Measurements from ENCODE around the gene TMEM131.
"Not testable (repeated sequence)": the region's sequence is repeated elsewhere in the genome, so short reads cannot be mapped to it uniquely, and the experiment has no call there.

TMEM131 gene

DNA sequence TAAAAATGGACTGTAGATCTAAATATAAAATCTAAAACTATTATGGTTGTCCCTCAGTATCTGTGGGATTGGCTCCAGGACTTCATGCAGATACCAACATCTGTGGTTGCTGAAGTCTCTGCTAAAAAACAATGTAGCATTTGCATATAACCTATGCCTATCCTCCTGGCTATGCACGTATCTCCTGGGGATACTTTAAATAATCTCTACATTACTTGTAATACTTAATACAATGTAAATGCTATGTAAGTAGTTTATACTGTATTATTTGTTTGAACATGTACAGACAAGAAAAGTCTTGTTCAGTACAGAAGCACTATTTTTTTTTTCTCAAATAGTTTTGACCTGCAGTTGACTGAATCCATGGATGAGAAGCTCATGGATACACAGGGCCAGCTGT, 147.4 kb downstream of the TMEM131 start:
- no peak for DNase-seq

DNA sequence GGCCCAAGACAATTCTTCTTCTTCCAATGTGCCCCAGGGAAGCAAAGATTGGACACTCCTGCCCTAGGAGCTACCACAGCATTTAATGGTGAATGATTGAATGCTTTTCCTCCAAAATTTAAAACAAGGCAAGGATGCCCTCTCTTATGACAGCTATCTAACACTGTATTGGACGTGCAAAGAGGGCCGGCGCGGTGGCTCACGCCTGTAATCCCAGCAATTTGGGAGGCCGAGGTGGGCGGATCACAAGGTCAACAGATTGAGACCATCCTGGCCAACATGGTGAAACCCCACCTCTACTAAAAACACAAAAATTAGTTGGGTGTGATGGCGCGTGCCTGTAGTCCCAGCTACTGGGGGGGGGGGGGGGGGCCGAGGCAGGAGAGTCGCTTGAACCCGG, 149.0 kb downstream of the TMEM131 start:
- not testable (repeated sequence) for DNase-seq

DNA sequence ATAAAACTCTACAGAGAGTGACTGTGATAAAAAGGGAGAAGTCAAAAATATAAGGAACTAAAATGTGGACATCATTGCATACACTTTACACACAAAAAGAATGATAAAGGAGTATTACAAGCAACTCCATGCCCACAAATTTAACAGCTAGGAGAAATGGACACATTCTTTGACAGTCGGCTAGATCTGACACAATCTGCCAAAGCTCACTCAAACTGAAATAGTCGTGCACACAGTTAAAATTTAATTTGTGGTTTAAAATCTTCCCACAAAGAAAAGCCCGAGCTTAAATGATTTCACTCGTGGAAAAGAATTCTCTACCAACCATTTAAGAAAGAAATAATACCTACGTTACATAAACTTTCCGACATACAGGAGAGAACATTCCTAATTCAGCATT, 149.9 kb downstream of the TMEM131 start:
- DNase-seq, result no peak

DNA sequence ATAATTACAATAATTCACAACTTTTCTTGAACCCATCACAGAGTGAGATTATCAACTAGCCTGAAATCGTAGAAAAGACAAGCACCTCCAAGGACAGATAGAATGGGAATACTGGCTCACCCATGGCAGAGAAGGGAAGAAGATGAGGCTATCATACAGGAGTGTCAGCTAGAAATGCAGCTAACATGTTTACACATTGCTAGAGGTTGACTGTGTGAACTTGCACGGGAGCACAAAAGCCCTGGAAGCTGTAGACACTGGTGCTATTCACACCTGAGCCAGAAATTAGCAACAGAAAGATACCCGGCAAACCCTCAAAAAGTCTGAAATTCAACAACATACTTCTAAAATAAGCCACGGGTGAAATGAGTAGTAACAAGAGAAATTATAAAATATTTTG, 150.6 kb downstream of the TMEM131 start:
- no peak for DNase-seq

DNA sequence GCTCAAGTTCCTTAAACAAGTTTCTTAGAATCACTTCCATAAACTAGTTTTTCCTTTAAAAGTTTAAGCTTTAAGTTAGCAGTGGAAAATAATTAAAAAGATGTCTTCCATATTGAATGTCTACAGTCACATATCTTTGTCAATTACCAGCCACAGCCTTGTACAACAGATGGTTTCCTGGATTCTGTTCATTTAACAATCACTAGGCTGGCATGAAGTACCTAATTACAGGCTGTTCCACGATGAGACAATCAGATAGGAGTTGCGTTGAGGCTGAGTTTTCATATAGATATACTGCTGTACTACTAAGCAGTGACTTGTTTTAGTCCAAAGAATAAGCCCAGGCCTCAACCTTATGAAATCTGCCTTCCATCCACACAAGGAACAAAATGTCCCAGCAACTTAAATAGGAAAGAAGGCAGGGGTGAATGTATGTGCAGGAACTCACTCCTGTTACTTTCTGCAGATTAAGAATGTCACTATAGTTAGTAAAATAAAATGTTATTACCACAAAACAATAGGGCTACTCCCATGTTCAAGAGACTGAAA, 151.4 kb downstream of the TMEM131 start:
- DNase-seq, result no peak

DNA sequence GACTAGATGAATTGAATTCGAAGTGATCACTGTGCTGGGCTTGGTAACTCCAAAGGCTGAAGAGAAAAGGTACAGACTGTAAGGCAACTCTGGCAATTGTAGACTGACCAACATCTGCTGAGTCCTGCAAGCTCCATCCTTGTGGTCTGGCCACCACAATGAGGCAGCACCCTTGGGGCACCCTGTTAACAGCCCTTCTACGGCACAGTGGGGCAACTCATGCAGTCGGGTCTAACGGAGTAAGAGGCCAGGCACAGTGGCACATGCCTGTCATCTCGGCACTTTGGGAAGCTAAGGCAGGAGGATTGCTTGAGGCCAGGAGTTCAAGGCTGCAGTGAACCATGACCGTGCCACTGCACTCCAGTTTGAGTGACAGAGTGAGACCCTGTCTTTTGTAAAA, 155.6 kb downstream of the TMEM131 start:
- DNase-seq, result no peak

DNA sequence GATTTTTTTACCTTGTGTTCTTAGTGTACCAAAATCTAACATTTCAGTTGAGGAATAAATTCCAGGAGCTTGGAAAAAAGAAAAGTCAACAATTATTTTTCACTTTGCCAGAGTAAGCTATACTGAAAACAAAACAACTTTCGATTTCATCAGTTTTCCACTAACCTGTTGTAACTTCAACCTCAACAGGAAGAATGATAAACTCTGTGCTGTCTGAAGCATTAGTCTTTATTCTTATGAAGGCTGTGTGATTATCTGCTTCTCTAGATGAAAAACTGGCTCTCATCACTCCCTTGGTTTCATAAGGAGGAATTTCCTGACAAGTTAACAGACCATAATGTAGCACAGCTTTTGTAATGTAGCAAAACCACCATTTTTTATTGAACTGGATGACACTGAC, 161.1 kb downstream of the TMEM131 start:
- no peak for DNase-seq

DNA sequence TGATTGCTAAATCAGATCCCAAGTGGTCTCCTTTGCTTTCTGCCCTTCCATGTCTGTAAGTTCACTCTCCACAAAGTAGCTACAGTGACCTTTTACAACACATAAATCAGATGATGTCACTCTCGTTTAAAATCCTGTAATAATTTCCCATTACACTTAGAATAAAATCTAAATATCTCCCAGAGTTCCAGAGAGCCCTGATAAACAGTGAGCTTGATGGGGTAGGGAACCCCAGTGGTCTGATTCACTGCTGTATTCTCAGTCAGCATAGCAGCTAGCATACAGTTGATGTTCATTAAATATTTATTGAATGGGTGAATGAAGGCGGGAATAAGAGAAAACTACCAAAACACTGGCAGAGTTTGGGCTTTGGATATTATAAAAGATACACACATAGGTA, 164.6 kb downstream of the TMEM131 start:
- DNase-seq, result no peak

DNA sequence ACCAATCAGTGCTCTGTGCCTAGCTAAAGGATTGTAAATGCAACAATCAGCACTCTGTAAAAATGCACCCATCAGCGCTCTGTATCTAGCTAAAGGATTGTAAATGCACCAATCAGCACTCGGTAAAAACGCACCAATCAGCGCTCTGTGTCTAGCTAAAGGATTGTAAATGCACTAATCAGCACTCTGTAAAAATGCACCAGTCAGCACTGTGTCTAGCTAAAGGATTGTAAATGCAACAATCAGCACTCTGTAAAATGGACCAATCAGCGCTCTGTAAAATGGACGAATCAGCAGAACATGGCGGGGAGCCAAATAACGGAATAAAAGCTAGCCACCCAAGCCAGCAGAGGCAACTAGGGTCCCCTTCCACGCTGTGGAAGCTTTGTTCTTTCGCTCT, 166.5 kb downstream of the TMEM131 start:
- DNase-seq, result not testable (repeated sequence)

DNA sequence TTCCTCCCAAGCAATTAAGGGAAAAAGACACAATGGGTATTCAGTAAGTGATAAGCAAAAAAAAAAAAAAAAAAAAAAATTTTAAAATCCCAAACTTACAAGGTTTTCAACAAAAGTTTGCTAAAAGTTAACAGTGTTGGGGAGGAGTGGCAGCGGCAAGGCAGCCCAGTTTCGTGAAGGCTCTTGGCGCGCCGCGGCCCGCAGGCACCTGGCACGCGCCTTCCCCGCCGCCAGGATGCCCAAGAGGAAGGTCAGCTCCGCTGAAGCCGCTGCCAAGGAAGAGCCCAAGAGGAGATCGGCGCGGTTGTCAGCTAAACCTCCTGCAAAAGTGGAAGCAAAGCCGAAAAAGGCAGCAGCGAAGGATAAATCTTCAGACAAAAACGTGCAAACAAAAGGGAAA, 168.7 kb downstream of the TMEM131 start:
- not testable (repeated sequence) for DNase-seq

DNA sequence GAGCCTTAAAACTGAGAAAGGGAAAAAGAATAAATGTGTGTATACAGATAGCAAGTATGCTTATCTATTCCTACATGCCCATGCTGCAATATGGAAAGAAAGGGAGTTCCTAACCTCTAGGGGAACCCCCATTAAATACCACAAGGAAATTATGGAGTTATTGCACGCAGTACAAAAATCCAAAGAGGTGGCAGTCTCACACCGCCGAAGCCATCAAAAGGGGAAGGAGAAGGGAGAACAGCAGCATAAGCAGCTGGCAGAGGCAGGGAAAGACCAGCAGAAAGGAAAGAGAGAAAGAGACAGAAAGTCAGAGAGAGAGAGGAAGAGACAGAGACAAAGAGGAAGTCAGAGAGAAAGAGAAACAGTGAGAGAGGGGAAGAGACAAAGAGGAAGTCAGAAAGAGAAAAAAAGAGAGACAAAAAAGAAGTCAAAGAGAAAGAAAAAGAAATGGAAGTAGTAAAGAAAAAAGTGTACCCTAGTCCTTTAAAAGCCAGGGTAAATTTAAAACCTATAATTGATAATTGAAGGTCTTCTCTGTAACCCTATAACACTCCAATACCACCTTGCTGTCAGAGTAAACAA, 169.4 kb downstream of the TMEM131 start:
- peak; percentile 9 for DNase-seq

DNA sequence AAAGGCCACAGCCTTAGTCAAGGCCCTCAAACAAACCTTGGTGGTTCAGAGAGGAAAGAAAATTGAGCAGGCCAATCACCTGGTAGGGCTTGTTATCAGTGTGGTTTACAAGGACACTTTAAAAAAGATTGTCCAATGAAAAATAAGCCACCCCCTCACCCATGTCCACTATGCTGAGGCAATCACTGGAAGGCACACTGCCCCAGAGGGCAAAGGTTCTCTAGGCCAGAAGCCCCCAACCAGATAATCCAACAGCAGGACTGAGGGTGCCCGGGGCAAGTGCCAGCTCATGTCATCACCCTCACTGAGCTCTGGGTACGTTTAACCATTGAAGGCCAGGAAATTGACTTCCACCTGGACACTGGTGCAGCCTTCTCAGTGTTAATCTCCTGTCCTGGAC, 171.7 kb downstream of the TMEM131 start:
- DNase-seq, result not testable (repeated sequence)

DNA sequence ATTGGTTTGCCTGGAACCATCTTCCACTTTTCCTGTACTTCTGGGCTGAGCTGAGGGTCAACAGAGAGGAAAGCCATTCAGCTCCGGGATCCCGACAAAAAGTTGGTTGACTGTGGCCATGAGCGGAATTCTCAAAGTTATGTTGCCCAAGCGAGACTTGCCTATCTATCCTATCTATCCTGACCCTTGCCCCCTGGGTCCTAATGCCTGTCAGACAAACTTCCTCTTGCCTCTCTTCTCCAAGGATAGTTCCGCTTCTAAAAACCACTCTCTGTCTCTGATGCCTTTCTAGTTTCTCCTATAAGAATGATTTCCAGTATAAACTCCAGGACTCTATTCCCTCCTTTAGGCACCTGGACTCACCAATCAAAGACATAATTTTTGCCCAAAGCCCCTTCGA, 173.9 kb downstream of the TMEM131 start:
- not testable (repeated sequence) for DNase-seq

DNA sequence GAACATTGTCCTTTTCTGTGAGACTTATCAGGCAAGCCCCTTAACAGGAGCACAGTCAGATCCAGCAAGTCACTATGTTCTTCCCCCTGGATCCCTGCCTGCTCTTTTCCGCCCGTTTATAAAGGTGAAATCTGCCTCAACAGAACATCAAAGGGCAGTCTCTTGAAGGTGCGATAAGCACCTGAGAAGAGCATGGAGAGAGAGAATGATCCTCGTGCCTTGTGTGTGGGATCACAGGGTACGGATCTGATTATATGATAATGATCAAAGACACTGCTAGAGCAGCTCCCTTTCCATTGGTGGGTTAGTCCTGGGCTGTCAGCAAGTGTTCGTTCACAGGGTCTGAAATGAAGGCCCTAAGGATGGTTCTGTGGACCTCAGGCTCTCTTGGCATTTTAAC, 176.0 kb downstream of the TMEM131 start:
- DNase-seq, result no peak

DNA sequence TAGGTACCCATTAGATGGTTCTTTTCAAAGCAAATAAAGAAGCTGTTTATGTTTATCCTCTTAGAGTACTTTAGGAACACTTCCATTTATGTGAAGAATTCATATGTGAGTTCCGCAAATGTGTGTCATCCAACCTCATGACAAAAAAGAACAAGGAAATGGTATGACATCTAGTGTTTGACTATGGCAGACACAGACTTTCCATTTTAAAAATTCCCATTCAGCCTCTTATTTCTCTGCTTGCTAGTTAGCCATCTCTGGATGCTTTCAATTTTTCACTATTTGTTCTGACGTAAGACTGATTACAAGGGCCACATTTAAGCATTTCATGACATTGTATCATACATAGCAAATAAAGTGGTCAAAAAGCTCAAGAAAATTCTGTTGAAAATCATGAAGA, 179.3 kb downstream of the TMEM131 start:
- DNase-seq, result no peak

DNA sequence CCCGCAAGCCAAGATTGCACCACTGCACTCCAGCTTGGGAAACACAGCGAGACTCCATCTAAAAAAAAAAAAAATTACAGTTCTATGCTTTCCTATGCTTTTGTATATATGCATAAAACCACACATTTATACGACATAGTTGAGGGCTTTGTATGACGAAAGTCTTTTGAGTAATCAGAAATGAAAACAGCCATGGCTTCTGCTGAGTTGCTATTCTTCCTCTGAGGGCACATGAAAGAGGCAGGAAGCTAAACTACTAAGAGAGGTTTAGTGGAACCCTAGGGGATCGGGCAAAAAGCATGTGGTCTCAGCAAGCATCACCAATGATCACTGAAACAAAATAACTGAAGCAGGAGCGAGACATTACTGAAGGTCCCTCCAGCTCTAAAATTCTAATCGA, 182.8 kb downstream of the TMEM131 start:
- no peak for DNase-seq

DNA sequence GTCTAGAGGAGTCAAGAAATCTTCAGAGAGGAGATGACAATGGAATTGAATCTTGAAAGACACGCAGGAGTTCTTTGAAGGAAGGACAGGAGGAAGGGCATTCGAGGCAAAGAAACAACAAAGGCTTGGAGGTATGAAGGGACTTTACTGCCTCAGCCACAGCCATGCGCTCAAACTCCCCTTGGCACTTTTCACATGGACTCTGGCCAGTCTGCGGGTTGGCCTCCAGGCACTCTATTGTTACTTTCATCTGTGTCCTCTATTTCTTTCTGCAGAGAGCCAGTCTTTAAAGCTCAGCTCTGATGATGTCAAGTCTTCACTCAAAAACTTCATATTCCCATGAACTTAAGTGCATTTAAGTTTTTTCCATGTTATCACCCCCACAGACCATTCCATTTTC, 186.9 kb downstream of the TMEM131 start:
- DNase-seq, result no peak

DNA sequence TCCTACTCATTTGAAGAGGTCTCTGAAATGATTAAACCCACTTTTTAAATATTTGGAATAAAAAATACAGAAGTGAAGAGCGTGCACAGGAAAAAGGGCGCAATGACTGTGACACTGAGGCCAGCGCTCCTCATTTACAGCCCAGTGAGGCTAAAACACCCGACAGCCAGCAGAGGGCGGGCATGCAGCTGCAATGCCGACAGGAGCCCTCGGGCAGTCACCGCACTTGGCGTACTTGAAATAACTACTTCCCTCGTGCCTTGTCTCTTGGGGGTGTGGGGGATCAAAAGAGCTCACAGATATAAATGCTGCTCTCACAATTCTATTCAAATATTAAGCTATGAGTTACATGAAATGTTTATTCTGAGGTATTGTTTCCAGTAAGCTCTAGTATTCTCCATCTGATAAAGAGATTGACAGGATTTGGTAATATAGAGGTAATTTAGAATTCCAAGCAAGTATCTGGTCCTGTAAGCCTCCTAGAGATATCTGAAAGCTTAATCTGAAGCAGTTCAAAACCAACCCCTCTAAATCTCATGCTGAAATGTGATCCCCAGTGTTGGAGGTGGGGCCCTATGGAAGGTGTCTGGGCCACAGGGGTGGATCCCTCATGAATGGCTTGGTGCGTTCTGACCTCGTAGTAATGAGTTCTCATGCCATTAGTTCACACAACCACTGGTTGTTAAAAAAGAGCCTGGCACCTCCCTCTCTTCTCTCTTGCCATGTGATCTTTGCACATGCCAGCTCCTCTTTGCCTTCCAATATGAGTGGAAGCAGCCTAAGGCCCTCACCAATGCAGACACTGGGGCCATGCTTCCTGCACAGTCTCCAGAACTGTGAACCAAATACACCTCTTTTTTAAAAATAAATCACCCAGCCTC, 188.8 kb downstream of the TMEM131 start:
- DNase-seq, result no peak

DNA sequence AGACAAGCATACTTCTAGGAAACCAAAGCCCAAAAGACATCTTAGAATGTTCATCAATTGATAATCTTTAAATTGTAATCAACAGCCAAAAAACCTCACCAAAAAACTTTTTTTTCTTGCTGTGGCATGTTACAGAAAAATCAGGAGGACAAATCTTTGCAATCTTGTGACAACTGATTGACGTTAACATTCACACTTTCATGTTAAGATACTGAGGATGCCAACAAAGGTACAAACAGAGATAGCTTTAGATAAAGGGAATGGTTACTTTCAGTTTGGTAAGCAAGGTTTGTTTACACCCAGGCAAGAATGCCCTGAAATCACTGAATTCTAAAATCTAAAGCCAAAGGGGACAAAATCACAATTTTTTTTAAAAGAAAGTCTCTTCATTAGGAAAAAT, 190.0 kb downstream of the TMEM131 start:
- no peak for DNase-seq

DNA sequence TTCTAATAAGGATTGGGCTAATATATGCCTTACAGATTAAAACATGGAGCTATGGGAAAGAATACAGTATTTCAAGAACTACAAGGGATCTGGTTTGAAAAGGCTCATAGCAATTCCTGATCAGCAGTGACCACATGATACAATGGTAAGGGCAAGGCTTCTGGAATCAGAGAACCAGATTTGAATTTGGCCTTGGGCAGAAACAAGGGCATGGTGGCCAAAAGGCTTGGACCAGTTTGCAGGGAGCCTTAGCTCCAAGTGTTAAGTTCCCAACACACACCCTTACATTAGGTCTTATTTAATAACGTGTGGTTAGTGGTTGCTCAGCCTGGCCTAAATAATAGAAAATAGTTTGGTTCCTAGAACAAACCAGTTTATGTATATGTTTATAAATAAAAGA, 194.7 kb downstream of the TMEM131 start:
- no peak for DNase-seq

DNA sequence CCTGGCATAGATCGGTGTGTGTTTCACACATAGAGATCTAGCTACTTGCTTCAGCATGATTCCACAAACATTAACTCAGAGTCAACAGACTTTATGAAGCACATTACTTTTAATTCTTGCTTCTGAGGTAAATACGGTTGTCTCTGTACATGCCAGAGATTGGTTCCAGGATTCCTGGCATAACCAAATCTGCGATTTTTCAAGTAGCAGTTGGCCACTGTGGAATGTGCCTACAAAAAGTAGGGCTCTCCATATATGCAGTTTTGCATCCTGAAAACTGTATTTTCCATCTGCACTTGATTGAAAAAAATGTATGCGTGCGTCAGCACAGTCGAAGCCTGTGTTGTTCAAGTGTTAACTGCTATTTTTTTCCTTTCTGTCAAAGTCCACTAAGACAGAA, 197.3 kb downstream of the TMEM131 start:
- DNase-seq, result no peak

DNA sequence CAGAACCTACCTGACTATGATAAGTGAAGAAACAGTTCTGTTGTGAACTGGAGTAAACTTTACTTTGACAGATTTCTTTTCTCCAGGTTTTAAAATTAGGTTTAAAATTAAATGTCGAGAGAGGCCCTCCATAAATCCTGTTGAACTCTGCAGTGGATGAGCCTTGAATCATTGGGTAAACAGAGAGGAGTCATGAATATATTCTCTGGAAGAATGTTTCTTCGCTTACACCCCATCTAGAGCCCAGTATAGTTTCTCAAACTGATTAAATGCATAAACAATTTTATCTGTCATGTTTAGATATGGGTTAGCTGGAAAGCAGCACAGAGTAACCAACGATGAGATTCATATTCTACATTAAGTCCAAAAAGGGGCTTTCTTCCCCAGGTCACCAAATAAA, 198.4 kb downstream of the TMEM131 start:
- no peak for DNase-seq

DNA sequence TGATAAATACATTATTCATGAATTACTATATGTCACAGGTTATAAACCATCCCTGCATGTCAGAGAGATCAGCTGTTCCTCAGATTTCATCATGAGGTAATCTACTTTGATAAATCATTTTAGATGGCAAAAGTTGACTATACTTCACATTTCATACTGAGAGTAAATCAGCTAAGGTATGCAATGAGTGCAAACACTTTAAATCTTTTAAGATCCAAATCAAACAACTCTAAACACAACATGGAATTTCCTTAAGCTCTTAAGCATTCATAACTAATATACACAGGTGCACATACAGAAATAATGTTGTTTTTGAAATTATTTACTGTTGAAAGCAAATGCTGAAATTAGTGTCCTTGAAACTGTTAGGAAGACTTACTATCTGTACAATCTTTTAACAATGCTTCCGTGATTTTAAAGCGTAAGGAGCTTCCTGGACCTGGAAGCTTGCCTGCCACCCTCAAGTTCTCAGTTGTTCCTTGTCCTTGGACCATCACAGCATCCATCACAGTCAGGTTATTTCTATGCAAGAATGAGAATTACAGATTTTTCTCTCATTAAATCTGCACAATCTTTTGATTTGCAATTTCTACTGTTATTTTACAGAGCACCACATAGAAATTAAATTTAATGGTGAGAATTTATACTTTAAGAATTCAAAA, 199.2 kb downstream of the TMEM131 start:
- DNase-seq, result no peak

DNA sequence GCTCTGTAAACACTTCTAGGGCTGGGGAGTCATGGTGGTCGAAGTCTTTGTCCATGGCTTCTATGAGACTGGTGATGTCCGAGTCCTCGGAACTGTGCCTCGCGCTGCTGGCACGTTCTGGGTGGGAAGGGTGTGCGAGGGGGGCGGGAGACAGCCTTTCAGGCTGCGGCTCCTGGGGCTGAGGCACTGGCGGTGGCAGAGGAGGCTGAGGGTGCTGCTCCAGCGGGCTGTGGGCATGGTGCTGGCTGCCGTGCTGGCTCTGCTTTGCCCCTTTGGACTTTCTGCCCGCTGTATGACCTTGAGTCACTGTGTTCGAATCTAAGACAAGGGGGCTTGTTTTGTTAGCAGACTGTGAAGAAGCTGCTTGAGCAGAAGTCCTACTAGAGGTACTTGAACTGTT, 203.3 kb downstream of the TMEM131 start:
- no peak for DNase-seq
